Activated naive CD4-positive, alpha-beta T cell treated with anti-CD3 and anti-CD28 coated beads, Interleukin-2, amount 50 U/mL, for 24 hours (primary cell): ENCODE measurements around the gene PPT1.
"Not testable (repeated sequence)": the region's sequence is repeated elsewhere in the genome, so short reads cannot be mapped to it uniquely, and the experiment has no call there.

Experiments used
- H3K27ac Mint-ChIP-seq: one replicate; pipeline ENCODE4 v1.8.0; 2021; ENCODE audit warnings: mild to moderate bottlenecking, mixed read lengths
- H3K27me3 Mint-ChIP-seq: one replicate; pipeline ENCODE4 v1.8.0; 2021; ENCODE audit warnings: mixed read lengths
- H3K36me3 Mint-ChIP-seq: one replicate; pipeline ENCODE4 v1.8.0; 2021; ENCODE audit warnings: mixed read lengths
- H3K4me1 Mint-ChIP-seq: one replicate; pipeline ENCODE4 v1.8.0; 2021; ENCODE audit warnings: mixed read lengths
- H3K4me3 Mint-ChIP-seq: one replicate; pipeline ENCODE4 v1.8.0; 2021; ENCODE audit warnings: mild to moderate bottlenecking, mixed read lengths
- H3K9me3 Mint-ChIP-seq: one replicate; pipeline ENCODE4 v1.8.0; 2021; ENCODE audit warnings: mixed read lengths

Gene PPT1

DNA sequence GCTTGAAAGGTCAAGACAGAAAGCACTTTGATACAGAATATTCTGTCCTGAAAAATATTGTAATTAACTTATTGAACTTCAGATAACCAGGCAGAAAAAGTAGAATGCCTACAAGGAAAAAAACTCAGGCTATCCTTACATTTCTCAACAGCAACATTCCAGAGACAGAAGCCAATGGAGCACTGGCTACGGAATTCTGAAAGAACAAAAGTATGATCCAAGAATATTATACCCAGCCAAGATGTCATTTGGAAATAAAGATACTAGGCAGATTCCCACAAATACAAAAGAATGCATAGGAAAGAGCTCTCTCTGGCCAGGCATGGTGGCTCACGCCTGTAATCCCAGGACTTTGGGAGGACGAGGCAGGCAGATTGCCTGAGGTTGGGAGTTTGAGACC, 5.8 kb upstream of the PPT1 start:
- H3K36me3 Mint-ChIP-seq, result peaks cover 8% of the 10 kb centered on the region
- H3K4me3 Mint-ChIP-seq, result no peak overlapping the region
- H3K4me1 Mint-ChIP-seq, result no peaks in the 10 kb centered on the region
- peaks cover 9% of the 10 kb centered on the region for H3K9me3 Mint-ChIP-seq
- H3K27ac Mint-ChIP-seq, result no peak overlapping the region
- H3K27me3 Mint-ChIP-seq, result no peaks in the 10 kb centered on the region

DNA sequence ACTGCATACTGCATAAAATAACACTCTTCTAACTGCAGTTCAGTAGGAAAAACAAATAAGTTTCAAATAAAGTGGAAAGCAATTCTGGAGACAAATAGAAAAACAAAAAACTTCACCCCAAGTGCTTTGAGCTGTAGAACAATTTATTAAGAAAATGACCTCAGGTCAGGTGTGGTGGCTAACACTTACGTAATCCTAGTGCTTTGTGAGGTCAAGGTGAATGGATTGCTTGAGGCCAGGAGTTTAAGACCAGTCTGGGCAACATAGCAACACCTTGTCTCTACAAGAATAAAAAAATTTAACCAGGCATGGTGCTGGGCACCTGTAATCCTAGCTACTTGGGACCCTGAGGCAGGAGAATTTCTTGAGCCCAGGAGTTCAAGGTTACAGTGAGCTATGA, 5.0 kb upstream of the PPT1 start:
- Mint-ChIP-seq H3K4me1 (peaks cover 5% of the 10 kb centered on the region), H3K27ac (no peak overlapping the region), H3K27me3 (no peaks in the 10 kb centered on the region), H3K36me3 (peaks cover 8% of the 10 kb centered on the region), H3K9me3 (peaks cover 9% of the 10 kb centered on the region), H3K4me3 (no peak overlapping the region)

GRCh38 chr1:40096646-40096976, 441 bp downstream of the PPT1 start:
- H3K4me3 Mint-ChIP-seq, result peak overlapping the region; percentile 93
- no peaks in the 10 kb centered on the region for H3K27me3 Mint-ChIP-seq
- peaks cover 13% of the 10 kb centered on the region for H3K36me3 Mint-ChIP-seq
- peak overlapping the region; percentile 89 for H3K27ac Mint-ChIP-seq
- peaks cover 38% of the 10 kb centered on the region for H3K4me1 Mint-ChIP-seq
- H3K9me3 Mint-ChIP-seq, result no peaks in the 10 kb centered on the region

- H3K27ac Mint-ChIP-seq, result peak overlapping the region; percentile 52
- no peaks in the 10 kb centered on the region for H3K9me3 Mint-ChIP-seq
- H3K36me3 Mint-ChIP-seq, result peaks cover 16% of the 10 kb centered on the region
- H3K4me1 Mint-ChIP-seq, result peaks cover 38% of the 10 kb centered on the region
- no peaks in the 10 kb centered on the region for H3K27me3 Mint-ChIP-seq
- peak overlapping the region; percentile 93 for H3K4me3 Mint-ChIP-seq
Measured at GRCh38 chr1:40095806-40096205, 1.2 kb downstream of the PPT1 start.

- Mint-ChIP-seq H3K27ac (no peak overlapping the region), H3K4me3 (no peak overlapping the region), H3K9me3 (no peaks in the 10 kb centered on the region)
Measured at GRCh38 chr1:40094466-40095110, 2.5 kb downstream of the PPT1 start.

DNA sequence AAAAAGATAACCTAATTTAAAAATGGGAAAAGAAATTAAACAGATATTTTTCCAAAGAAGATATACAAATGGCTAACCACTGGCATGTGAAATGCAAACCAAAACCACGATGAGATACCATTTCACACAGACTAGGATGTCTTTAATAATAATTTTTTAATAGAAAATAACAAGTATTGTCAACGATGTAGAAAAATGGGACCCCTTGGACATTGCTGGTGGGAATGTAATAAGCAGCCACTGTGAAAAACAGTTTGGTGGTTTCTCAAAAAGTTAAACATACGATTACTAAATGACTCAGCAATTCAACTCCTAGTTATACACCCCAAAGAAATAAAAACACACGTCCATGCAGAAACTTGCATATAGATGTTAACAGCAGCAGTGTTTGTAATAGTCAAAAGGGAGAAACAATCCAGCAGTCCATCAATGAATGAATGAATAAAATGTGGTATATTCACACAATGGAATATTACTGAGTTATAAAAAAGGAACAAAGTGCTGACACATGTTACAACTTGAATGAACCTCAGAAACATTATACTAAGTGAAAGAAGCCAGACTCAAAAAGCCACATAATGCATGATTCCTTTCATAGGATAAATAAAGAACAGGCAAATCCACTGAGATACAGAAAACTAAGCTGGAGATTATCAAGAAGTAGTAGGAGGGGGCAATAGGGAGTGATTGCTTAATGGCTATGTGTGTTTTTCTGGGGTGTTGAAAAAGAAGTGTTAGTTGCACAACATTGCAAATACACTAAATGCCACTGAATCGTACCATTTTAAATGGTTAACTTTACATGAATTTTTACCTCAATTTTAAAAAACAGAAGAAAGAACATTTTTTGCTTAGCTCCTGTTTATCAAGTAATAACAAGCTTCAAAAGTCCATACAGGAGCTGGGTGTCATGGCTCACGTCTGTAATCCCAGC, 4.1 kb downstream of the PPT1 start:
- Mint-ChIP-seq H3K9me3 (no peaks in the 10 kb centered on the region), H3K27ac (no peak overlapping the region), H3K4me3 (no peak overlapping the region), H3K36me3 (peaks cover 19% of the 10 kb centered on the region), H3K4me1 (peaks cover 38% of the 10 kb centered on the region), H3K27me3 (no peaks in the 10 kb centered on the region)

More at GRCh38 chr1:40094466-40095110, 2.5 kb downstream of the PPT1 start:
- Mint-ChIP-seq H3K36me3 (peaks cover 19% of the 10 kb centered on the region), H3K4me1 (peaks cover 38% of the 10 kb centered on the region), H3K27me3 (no peaks in the 10 kb centered on the region)

DNA sequence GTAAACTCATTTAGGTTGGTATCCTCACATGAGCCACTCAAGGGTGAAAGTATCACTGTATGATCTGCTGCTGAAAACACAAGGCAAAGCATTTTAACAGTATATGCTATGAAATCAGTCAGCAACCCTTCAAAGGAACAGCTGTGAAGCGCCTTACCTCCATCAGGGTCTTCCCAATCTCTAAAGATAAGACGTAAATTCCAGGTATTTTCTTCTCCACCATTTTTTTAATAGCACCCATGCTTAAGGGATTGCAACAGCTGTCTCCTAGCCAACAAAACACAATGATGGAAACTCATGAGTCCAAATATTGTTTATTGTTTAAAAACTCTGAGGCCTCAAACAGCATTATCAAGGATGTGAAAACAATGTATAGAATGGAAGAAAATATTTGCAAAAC, 4.8 kb downstream of the PPT1 start:
- H3K4me1 Mint-ChIP-seq, result peaks cover 33% of the 10 kb centered on the region
- H3K27me3 Mint-ChIP-seq, result no peaks in the 10 kb centered on the region
- H3K27ac Mint-ChIP-seq, result no peak overlapping the region
- H3K36me3 Mint-ChIP-seq, result peaks cover 22% of the 10 kb centered on the region
- no peaks in the 10 kb centered on the region for H3K9me3 Mint-ChIP-seq
- H3K4me3 Mint-ChIP-seq, result no peak overlapping the region

GRCh38 chr1:40090652-40091355, 6.2 kb downstream of the PPT1 start:
- no peak overlapping the region for H3K4me3 Mint-ChIP-seq
- no peaks in the 10 kb centered on the region for H3K27me3 Mint-ChIP-seq
- no peak overlapping the region for H3K27ac Mint-ChIP-seq
- peaks cover 22% of the 10 kb centered on the region for H3K4me1 Mint-ChIP-seq
- peaks cover 22% of the 10 kb centered on the region for H3K36me3 Mint-ChIP-seq
- H3K9me3 Mint-ChIP-seq, result no peaks in the 10 kb centered on the region

- H3K27ac Mint-ChIP-seq, H3K4me3 Mint-ChIP-seq: not testable (repeated sequence)
Measured at GRCh38 chr1:40084750-40085149, 12.3 kb downstream of the PPT1 start.

DNA sequence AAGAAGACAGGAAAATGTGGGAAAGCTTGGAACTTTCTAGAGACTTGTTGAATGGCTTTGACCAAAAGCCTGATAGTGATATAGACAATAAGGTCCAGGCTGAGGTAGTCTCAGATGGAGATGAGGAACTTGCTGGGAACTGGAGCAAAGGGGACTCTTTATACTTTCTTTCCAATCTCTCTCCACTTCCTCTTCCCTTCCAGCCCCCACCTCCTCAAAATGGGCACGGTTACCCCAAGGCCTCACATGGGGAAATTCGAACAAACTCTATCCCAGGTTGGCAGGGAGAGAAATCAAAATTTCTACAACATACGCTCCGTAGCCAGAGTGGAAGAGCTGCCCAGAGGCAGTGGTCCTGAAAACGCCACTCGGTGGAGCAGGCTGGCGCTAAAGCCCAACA, 15.2 kb downstream of the PPT1 start:
- Mint-ChIP-seq H3K36me3 (peaks cover 7% of the 10 kb centered on the region), H3K9me3 (no peaks in the 10 kb centered on the region), H3K27me3 (no peaks in the 10 kb centered on the region), H3K4me1 (peaks cover 7% of the 10 kb centered on the region), H3K4me3 (no peak overlapping the region), H3K27ac (no peak overlapping the region)

More at GRCh38 chr1:40084750-40085149, 12.3 kb downstream of the PPT1 start:
- not testable (repeated sequence) for H3K4me1 Mint-ChIP-seq, H3K27me3 Mint-ChIP-seq, H3K36me3 Mint-ChIP-seq, H3K9me3 Mint-ChIP-seq

DNA sequence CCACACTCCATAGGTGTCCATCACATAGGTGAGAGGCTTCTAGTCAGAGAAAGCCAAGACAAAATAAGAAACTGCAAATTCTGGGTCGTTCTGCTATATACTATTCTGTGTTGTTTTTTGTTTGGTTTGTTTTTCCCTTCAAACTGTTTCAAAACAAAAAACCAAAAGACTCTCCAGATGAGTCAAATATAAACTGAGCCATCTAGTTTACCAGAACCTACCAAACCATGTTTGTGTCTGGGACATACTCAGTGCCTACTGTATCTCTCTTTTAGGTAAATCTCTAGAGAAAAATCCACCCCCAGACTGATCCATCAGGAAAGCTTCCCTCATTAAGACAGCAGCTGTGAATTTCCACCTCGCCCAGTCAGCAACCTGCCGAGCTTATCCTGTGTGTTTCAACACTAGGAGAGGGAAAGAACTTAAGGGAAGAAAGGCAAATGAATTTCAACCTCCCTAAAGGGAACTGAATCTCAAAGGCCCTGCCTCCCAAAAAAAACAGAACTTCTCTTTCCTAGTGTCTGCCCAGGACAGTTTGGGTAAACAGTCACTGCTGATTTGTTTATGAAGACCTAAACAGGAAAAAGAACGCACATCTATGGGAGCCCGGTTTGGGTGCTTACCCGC, 17.2 kb downstream of the PPT1 start:
- Mint-ChIP-seq H3K9me3 (no peaks in the 10 kb centered on the region), H3K27me3 (no peaks in the 10 kb centered on the region), H3K4me3 (no peak overlapping the region), H3K36me3 (peaks cover 6% of the 10 kb centered on the region), H3K4me1 (no peaks in the 10 kb centered on the region), H3K27ac (peak overlapping the region; percentile 12)

- Mint-ChIP-seq H3K27me3 (no peaks in the 10 kb centered on the region), H3K4me1 (peaks cover 7% of the 10 kb centered on the region), H3K4me3 (no peak overlapping the region), H3K27ac (peak overlapping the region; percentile 68), H3K36me3 (peaks cover 6% of the 10 kb centered on the region), H3K9me3 (no peaks in the 10 kb centered on the region)
Measured at GRCh38 chr1:40078512-40079333, 18.3 kb downstream of the PPT1 start.

- Mint-ChIP-seq H3K36me3 (peaks cover 7% of the 10 kb centered on the region), H3K4me1 (peaks cover 14% of the 10 kb centered on the region), H3K27me3 (no peaks in the 10 kb centered on the region), H3K9me3 (no peaks in the 10 kb centered on the region), H3K4me3 (no peak overlapping the region), H3K27ac (no peak overlapping the region)
Measured at GRCh38 chr1:40076895-40077312, 20.1 kb downstream of the PPT1 start.

GRCh38 chr1:40075266-40075665, 21.8 kb downstream of the PPT1 start:
- H3K4me3 Mint-ChIP-seq, result no peak overlapping the region
- H3K9me3 Mint-ChIP-seq, result no peaks in the 10 kb centered on the region
- H3K27ac Mint-ChIP-seq, result no peak overlapping the region
- peaks cover 10% of the 10 kb centered on the region for H3K36me3 Mint-ChIP-seq
- H3K4me1 Mint-ChIP-seq, result peaks cover 14% of the 10 kb centered on the region
- H3K27me3 Mint-ChIP-seq, result no peaks in the 10 kb centered on the region

- peaks cover 9% of the 10 kb centered on the region for H3K36me3 Mint-ChIP-seq
- H3K27ac Mint-ChIP-seq, result peak overlapping the region; percentile 37
- peaks cover 18% of the 10 kb centered on the region for H3K4me1 Mint-ChIP-seq
- H3K4me3 Mint-ChIP-seq, result no peak overlapping the region
- H3K9me3 Mint-ChIP-seq, result no peaks in the 10 kb centered on the region
- H3K27me3 Mint-ChIP-seq, result no peaks in the 10 kb centered on the region
Measured at GRCh38 chr1:40073062-40073461, 24.0 kb downstream of the PPT1 start.
